ENCODE results near the gene PLD4. TPM values are rescaled to one million over a fixed set of nuclear protein-coding genes. Genes with fewer than 3 reads are reported as not detected.

Gene PLD4
- total and polyA plus RNA-seq, 2 of the 8 experiments (the other 6 are each of a cell fraction or from before 2014, with no cell fraction given) = 0.05 TPM; not detected in 1

- no peak for TF ChIP-seq HDAC2 (IDR thresholded peaks at IDR 0.05; ENCODE audit: borderline replicate concordance in 1 of 2, low read depth in 2 of 2, low read length in 2 of 2)
- TF ChIP-seq BCL11A (IDR thresholded peaks at IDR 0.05; ENCODE audit: low read depth in 2 of 2, low read length in 2 of 2) = no peak
- TF ChIP-seq CEBPB (IDR thresholded peaks at IDR 0.05; ENCODE audit: low read depth, low read length) = no peak
Measured at GRCh38 chr14:104933746-104934733, 9.4 kb downstream of the PLD4 start (continued).

All from H1 (cell line).